ENCODE results near the gene FILIP1L.

DNA sequence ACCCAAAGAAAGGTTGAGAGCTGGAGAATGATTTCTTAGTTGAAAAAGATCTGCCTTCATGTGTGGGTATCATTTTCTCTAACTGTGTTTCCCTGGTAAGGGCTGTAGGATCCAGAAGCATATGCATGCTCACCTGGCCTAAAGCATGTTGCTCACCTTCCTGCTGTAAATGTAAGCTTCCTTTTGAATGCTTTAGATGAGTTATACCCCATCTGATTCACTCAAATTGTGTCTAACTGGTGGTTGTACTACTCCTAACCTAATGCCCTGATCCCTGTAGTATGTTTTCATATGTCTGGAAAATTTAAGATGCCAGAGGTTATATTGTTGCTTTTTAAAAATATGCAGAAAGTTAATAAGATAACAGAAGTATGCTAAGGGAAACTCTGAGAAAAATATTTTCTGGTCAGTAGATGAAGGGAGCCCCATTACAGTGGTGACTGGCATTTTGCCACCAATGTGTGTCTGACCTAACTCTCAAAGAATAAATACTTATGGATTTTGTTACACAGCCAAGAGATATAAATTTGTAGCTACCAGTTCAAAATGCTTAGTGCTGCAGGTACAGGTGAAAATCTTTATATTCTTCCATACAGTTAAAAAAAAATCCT, 7.7 kb downstream of the FILIP1L start:
- TF ChIP-seq, protein P1, sequence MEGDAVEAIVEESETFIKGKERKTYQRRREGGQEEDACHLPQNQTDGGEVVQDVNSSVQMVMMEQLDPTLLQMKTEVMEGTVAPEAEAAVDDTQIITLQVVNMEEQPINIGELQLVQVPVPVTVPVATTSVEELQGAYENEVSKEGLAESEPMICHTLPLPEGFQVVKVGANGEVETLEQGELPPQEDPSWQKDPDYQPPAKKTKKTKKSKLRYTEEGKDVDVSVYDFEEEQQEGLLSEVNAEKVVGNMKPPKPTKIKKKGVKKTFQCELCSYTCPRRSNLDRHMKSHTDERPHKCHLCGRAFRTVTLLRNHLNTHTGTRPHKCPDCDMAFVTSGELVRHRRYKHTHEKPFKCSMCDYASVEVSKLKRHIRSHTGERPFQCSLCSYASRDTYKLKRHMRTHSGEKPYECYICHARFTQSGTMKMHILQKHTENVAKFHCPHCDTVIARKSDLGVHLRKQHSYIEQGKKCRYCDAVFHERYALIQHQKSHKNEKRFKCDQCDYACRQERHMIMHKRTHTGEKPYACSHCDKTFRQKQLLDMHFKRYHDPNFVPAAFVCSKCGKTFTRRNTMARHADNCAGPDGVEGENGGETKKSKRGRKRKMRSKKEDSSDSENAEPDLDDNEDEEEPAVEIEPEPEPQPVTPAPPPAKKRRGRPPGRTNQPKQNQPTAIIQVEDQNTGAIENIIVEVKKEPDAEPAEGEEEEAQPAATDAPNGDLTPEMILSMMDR (IDR thresholded peaks at IDR 0.05), result no peak
- TF ChIP-seq POLR2A (IDR thresholded peaks at IDR 0.05), result no peak
